Measurements from ENCODE around the gene COX7A2L.
"Not testable (repeated sequence)": the region's sequence is repeated elsewhere in the genome, so short reads cannot be mapped to it uniquely, and the experiment has no call there.

COX7A2L gene

DNA sequence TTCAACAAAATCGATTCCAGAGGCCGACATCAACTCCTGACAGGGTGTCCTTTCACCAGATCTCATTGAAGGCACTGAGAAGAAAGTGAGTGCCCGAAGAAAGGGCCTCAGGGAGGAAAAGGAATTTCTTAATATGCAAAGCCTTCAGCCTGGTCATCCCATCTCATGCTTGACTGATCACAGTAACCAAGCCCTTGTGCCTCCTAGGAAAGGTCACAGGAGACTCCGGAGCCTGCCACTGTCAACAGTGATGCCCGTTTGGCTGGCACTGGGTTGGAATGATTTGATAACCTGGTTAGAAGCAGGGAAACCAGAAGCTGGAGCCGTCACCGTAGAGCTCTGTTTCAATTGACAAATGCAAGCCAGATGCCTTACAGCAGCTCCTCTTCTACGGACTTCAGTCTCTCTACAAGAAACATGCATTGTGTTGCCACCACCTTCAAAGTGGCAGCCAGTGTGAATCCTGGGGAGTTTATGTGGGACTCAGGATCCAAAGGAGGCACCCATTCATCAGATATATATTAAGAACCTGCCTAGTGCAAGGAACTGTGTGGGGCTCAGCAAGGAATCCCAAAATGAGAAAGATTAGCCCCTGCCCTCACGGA, 24.6 kb downstream of the COX7A2L start:
- H4K20me1 ChIP-seq (ENCODE audit: insufficient read depth, low read length): no peaks in the 10 kb centered on the region
- TF ChIP-seq, protein P1, sequence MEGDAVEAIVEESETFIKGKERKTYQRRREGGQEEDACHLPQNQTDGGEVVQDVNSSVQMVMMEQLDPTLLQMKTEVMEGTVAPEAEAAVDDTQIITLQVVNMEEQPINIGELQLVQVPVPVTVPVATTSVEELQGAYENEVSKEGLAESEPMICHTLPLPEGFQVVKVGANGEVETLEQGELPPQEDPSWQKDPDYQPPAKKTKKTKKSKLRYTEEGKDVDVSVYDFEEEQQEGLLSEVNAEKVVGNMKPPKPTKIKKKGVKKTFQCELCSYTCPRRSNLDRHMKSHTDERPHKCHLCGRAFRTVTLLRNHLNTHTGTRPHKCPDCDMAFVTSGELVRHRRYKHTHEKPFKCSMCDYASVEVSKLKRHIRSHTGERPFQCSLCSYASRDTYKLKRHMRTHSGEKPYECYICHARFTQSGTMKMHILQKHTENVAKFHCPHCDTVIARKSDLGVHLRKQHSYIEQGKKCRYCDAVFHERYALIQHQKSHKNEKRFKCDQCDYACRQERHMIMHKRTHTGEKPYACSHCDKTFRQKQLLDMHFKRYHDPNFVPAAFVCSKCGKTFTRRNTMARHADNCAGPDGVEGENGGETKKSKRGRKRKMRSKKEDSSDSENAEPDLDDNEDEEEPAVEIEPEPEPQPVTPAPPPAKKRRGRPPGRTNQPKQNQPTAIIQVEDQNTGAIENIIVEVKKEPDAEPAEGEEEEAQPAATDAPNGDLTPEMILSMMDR (IDR thresholded peaks at IDR 0.05; ENCODE audit: low read length): no peak
- no peak for TF ChIP-seq EZH2phosphoT487 (IDR thresholded peaks at IDR 0.05; ENCODE audit: low read length)
- no peak for TF ChIP-seq EZH2 (optimal IDR thresholded peaks at IDR 0.05; ENCODE audit: low read depth, low read length)
- H3K4me3 ChIP-seq (ENCODE audit: low read length): no peak overlapping the region
- H3K27ac ChIP-seq (ENCODE audit: low read length): no peak overlapping the region
- no peaks in the 10 kb centered on the region for H3K27me3 ChIP-seq (replicated peaks; ENCODE audit: insufficient read depth, low read length)
- H3F3A ChIP-seq (ENCODE audit: insufficient read depth, low read length): no peaks in the 10 kb centered on the region
- no peaks in the 10 kb centered on the region for H3K9me3 ChIP-seq (replicated peaks; ENCODE audit: insufficient read depth, low read length)
- no peak overlapping the region for H3K9ac ChIP-seq (ENCODE audit: low read length)
- no peaks in the 10 kb centered on the region for H3K4me1 ChIP-seq (ENCODE audit: low read length)
- H2AFZ ChIP-seq (ENCODE audit: low read length): no peak overlapping the region
- no peak for DNase-seq
- peaks cover 7% of the 10 kb centered on the region; the same call in 1 of the 2 replicates for H3K36me3 ChIP-seq (replicated peaks; ENCODE audit: insufficient read depth, low read length)
- no peaks in the 10 kb centered on the region for H3K9me2 ChIP-seq (replicated peaks; ENCODE audit: insufficient read depth, low read length)
- 0 out of 2 replicates have a peak, but pooled peaks cover 4% of the 10 kb centered on the region for H3K79me2 ChIP-seq (ENCODE audit: low read length)
- no peak overlapping the region for H3K4me2 ChIP-seq (ENCODE audit: low read depth, low read length)

GRCh38 chr2:42335514-42336104, 25.4 kb downstream of the COX7A2L start:
- Histone ChIP-seq H2AFZ (ENCODE audit: low read length) (no peak overlapping the region), H3K9ac (ENCODE audit: low read length) (no peak overlapping the region), H3K4me1 (ENCODE audit: low read length) (no peaks in the 10 kb centered on the region), H3F3A (ENCODE audit: insufficient read depth, low read length) (no peaks in the 10 kb centered on the region), H3K36me3 (replicated peaks; ENCODE audit: insufficient read depth, low read length) (peaks cover 8% of the 10 kb centered on the region; the same call in 1 of the 2 replicates), H4K20me1 (ENCODE audit: insufficient read depth, low read length) (no peaks in the 10 kb centered on the region), H3K27me3 (replicated peaks; ENCODE audit: insufficient read depth, low read length) (no peaks in the 10 kb centered on the region), H3K4me3 (ENCODE audit: low read length) (no peak overlapping the region), H3K27ac (ENCODE audit: low read length) (no peak overlapping the region), H3K9me3 (replicated peaks; ENCODE audit: insufficient read depth, low read length) (no peaks in the 10 kb centered on the region), H3K9me2 (replicated peaks; ENCODE audit: insufficient read depth, low read length) (no peaks in the 10 kb centered on the region), H3K4me2 (ENCODE audit: low read depth, low read length) (no peak overlapping the region), H3K79me2 (ENCODE audit: low read length) (no peaks in the 10 kb centered on the region)
- DNase-seq: no peak
- no peak for TF ChIP-seq EZH2 (optimal IDR thresholded peaks at IDR 0.05; ENCODE audit: low read depth, low read length)
- no peak for TF ChIP-seq EZH2phosphoT487 (IDR thresholded peaks at IDR 0.05; ENCODE audit: low read length)
- TF ChIP-seq, protein P1 (IDR thresholded peaks at IDR 0.05; ENCODE audit: low read length): no peak

DNA sequence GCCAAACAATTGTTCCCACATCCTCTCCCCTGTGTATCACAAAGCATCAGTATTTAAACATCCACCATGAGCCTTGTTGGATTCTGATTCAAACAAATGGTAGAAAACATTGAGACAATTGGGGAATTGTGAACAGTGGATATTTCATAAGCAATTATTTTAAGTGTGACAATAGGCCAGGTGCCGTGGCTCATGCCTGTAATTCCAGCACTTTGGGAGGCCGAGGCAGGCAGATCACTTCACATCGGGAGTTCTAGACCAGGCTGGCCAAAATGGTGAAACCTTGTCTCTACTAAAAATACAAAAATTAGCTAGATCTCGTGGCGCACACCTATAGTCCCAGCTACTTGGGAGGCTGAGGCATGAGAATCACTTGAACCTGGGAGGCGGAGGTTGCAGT, 26.2 kb downstream of the COX7A2L start:
- not testable (repeated sequence) for H3K4me1 ChIP-seq (ENCODE audit: low read length); H3K27ac ChIP-seq (ENCODE audit: low read length); H3K4me3 ChIP-seq (ENCODE audit: low read length); H3K9ac ChIP-seq (ENCODE audit: low read length); H2AFZ ChIP-seq (ENCODE audit: low read length); H3K27me3 ChIP-seq (replicated peaks; ENCODE audit: insufficient read depth, low read length); H3F3A ChIP-seq (ENCODE audit: insufficient read depth, low read length); H3K79me2 ChIP-seq (ENCODE audit: low read length); H3K4me2 ChIP-seq (ENCODE audit: low read depth, low read length); H4K20me1 ChIP-seq (ENCODE audit: insufficient read depth, low read length); H3K9me2 ChIP-seq (replicated peaks; ENCODE audit: insufficient read depth, low read length); DNase-seq; H3K9me3 ChIP-seq (replicated peaks; ENCODE audit: insufficient read depth, low read length)
- peaks cover 11% of the 10 kb centered on the region; the same call in 1 of the 2 replicates for H3K36me3 ChIP-seq (replicated peaks; ENCODE audit: insufficient read depth, low read length)

DNA sequence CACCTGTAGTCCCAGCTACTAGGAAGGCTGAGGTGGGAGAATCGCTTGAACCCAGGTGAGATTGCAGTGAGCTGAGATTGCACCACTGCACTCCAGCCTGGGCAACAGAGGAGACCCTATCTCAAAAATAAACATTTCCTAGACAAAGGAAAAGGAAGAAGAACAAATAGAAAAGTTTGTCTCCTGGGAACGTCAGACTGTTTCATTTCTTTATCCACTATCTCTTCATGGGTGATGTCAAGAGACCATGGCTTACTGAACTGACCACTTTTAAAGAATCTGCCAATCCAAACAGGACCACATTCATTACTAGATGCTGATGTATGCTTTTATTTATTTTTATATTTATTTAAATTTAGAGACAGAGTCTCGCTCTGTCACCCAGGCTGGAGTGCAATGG, 26.8 kb downstream of the COX7A2L start:
- Histone ChIP-seq H3K27me3 (replicated peaks; ENCODE audit: insufficient read depth, low read length) (no peaks in the 10 kb centered on the region), H4K20me1 (ENCODE audit: insufficient read depth, low read length) (no peaks in the 10 kb centered on the region), H3K4me2 (ENCODE audit: low read depth, low read length) (no peak overlapping the region), H3K4me3 (ENCODE audit: low read length) (no peak overlapping the region), H3K79me2 (ENCODE audit: low read length) (no peaks in the 10 kb centered on the region), H2AFZ (ENCODE audit: low read length) (no peak overlapping the region), H3K9me2 (replicated peaks; ENCODE audit: insufficient read depth, low read length) (no peaks in the 10 kb centered on the region), H3K27ac (ENCODE audit: low read length) (no peak overlapping the region), H3F3A (ENCODE audit: insufficient read depth, low read length) (no peaks in the 10 kb centered on the region), H3K9me3 (replicated peaks; ENCODE audit: insufficient read depth, low read length) (no peaks in the 10 kb centered on the region), H3K4me1 (ENCODE audit: low read length) (no peaks in the 10 kb centered on the region), H3K36me3 (replicated peaks; ENCODE audit: insufficient read depth, low read length) (peaks cover 16% of the 10 kb centered on the region; the same call in 1 of the 2 replicates), H3K9ac (ENCODE audit: low read length) (no peak overlapping the region)
- no peak for DNase-seq
- TF ChIP-seq EZH2phosphoT487 (IDR thresholded peaks at IDR 0.05; ENCODE audit: low read length): no peak
- TF ChIP-seq, protein P1 (IDR thresholded peaks at IDR 0.05; ENCODE audit: low read length): no peak
- TF ChIP-seq EZH2 (optimal IDR thresholded peaks at IDR 0.05; ENCODE audit: low read depth, low read length): no peak
